Cerebellar nuclear complex (tissue), 1 donor: ENCODE measurements around the gene PSORS1C1.

Source experiments
- DNase-seq, 2 experiments: peaks; one replicate each; lab custom pipeline; 2025; lab: John Stamatoyannopoulos, UW

PSORS1C1 gene

GRCh38 chr6:31126396-31127175 is 12.0 kb downstream of the PSORS1C1 start:
- DNase-seq = no peak

GRCh38 chr6:31128093-31128676 is 13.6 kb downstream of the PSORS1C1 start:
- DNase-seq = peak in 1 of 2 experiments; percentile 46

- DNase-seq = no peak
These were observed 14.5 kb downstream of the PSORS1C1 start for GRCh38 chr6:31129130-31129529.

GRCh38 chr6:31130751-31131150 is 16.2 kb downstream of the PSORS1C1 start:
- no peak for DNase-seq

- no peak for DNase-seq
These were observed 17.0 kb downstream of the PSORS1C1 start for GRCh38 chr6:31131595-31131994.

- no peak for DNase-seq
These were observed 18.2 kb downstream of the PSORS1C1 start for GRCh38 chr6:31132806-31133205.

- DNase-seq = no peak
These were observed 21.1 kb downstream of the PSORS1C1 start for GRCh38 chr6:31135710-31136109.

- no peak for DNase-seq
These were observed 24.4 kb downstream of the PSORS1C1 start, which contains the start of gene PSORS1C2 for GRCh38 chr6:31138982-31139381. Gene PSORS1C2 (minus strand): TSS chr6:31139066. CDS start chr6:31139026, 40 bp downstream.

- DNase-seq = no peak
These were observed 25.0 kb downstream of the PSORS1C1 start for GRCh38 chr6:31139599-31139998.

GRCh38 chr6:31140643-31141042 is 26.0 kb downstream of the PSORS1C1 start:
- no peak for DNase-seq

GRCh38 chr6:31142361-31142761 is 27.8 kb downstream of the PSORS1C1 start:
- DNase-seq = no peak

GRCh38 chr6:31143148-31143547 is 28.5 kb downstream of the PSORS1C1 start:
- DNase-seq = no peak

GRCh38 chr6:31144296-31144969 is 29.8 kb downstream of the PSORS1C1 start:
- DNase-seq = no peak

- no peak for DNase-seq
These were observed 30.4 kb downstream of the PSORS1C1 start for GRCh38 chr6:31144970-31145340.

- DNase-seq = no peak
These were observed 30.8 kb downstream of the PSORS1C1 start for GRCh38 chr6:31145386-31145785.

- DNase-seq = no peak
These were observed 35.3 kb downstream of the PSORS1C1 start for GRCh38 chr6:31149827-31150447.

- DNase-seq = no peak
These were observed 38.2 kb downstream of the PSORS1C1 start for GRCh38 chr6:31152781-31153180.

- no peak for DNase-seq
These were observed 39.8 kb downstream of the PSORS1C1 start for GRCh38 chr6:31154436-31154835.

GRCh38 chr6:31156641-31157040 is 42.0 kb downstream of the PSORS1C1 start:
- DNase-seq = no peak

GRCh38 chr6:31157513-31158139 is 43.0 kb downstream of the PSORS1C1 start, which contains the start of gene CCHCR1:
Gene CCHCR1 (minus strand): TSS chr6:31157802. CDS start chr6:31157600, 202 bp downstream.
- no peak for DNase-seq

- DNase-seq = peak; percentile 85 to 97
These were observed 43.7 kb downstream of the PSORS1C1 start, which contains the start of gene TCF19 for GRCh38 chr6:31158140-31158862. Gene TCF19 (plus strand): TSS chr6:31158589. CDS start chr6:31159470, 881 bp downstream.
